T1000 (cell line): ENCODE measurements around the gene ZNF155.
A peak's percentile ranks its signal among the peaks of the same experiment; 100 is the strongest.

Experiments
- DNase-seq: peaks from one replicate; lab custom pipeline; 2025; ENCODE audit warnings: mixed read lengths; lab: John Stamatoyannopoulos, UW

ZNF155 gene

DNA sequence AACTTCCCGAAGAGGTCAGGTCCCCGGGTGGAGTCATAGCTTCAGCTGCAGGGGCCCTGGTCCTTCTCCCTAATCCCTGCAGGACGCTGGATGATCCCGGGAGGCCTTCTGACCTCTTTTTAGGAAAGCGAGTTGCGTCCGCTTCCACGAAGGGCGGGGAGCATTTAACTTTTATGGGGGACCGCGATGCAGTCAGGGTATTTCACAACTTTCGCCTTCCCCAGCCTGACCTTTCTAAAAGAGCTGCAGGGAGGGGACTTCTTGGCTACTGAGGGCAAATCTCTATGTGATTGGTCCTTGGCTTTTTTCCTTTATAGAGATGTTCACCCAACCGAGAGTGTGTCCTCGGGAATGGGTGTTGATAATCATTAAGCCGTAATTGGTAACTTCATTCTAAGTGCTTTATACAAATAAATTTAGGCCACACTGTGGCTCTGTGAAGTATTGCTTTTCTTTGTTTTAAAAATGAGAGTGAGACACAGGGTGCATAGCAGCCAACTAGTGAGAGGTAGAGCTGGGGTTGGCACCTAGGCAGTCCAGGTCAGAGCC, 19.5 kb downstream of the ZNF155 start:
- no peak for DNase-seq

GRCh38 chr19:44005973-44006372, 22.0 kb downstream of the ZNF155 start:
- no peak for DNase-seq

DNA sequence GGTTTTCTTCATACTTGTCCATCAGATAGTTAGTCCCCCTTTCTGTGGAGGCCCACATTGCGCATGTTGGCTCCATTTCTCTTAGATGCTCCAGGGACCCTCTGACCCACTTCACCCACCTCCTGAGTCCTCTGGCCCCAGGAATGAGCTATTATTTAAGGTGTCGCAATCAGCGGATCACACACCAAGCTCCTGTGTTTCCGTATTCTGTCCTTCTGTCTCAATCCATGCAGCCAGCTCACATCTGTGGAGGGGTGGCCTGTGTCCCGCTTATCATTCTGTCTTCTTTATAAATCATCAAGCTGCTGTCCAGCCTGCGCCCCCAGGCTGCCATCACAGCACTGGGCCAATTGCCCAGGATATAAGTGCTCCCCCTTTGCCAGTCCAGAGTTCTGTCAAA, 23.5 kb downstream of the ZNF155 start:
- DNase-seq = no peak

DNA sequence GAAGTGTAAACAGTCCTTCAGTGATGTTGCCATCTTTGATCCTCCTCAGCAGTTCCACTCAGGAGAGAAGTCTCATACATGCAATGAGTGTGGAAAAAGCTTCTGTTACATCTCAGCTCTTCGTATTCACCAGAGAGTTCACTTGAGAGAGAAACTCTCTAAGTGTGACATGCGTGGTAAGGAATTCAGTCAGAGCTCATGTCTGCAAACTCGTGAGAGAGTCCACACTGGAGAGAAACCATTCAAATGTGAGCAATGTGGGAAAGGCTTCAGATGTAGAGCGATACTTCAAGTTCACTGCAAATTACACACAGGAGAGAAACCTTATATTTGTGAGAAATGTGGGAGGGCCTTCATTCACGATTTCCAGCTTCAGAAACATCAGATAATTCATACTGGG, 26.5 kb downstream of the ZNF155 start:
- DNase-seq = no peak

- no peak for DNase-seq
Measured at GRCh38 chr19:44019498-44019897, 35.5 kb downstream of the ZNF155 start.

GRCh38 chr19:44021221-44021620, 37.2 kb downstream of the ZNF155 start:
- DNase-seq = no peak

DNA sequence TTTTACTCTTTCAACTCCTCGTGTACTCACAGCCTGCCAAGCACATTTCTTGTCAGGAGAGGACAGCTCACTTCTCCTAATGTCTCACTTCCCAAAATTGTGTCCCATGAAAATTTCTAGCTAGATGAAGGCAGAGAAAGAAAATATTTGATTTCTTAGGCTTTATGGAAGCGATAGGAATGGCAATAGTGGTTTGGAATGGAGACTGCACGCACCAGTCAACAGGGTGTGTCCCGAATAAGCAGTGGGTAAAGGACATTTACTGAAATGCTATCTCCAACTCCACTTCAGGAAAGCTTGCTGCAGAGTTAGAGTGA, 40.9 kb downstream of the ZNF155 start:
- no peak for DNase-seq

DNA sequence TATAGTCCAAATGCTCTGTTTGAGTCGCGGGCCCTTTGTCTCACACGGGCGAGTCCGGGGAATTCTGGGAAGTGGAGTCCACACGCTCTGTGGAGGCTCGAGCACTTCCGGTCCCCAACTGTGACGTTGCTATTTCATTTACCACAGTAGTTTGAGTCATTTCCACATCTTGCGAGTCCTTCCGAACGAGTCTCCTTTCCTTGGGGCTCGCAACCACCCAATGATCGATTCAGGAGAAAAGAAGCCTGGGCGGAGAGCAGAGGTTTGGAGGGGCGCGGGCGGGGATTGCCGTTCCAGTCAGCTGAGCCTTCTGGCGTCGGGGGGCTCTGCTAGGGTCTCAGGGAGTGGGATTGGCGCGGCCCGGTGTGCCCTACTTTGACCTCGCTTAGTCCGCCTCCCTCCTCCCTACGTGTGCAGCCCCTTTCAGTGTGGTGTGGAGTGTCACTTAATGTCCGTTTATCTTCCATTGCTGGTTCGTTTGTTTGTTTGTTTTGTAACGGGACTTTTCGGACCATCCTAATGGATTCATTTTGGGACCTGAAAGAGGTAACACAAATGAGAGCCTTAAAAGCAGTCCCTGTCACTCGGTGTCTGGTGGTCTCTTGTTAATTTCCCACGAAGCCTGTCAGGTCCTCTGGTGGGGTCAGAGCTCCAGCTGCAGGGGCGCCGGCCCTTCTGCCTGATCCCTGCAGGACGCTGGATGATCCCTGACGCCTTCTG, 41.4 kb downstream of the ZNF155 start, which contains the start of gene ZNF222:
Gene ZNF222, plus strand, starts transcription at position 163 of the 720 bp plus-strand sequence. Its CDS starts 58 bp downstream, at position 221.
- peak; percentile 62 for DNase-seq

GRCh38 chr19:44026622-44027021, 42.6 kb downstream of the ZNF155 start:
- no peak for DNase-seq

GRCh38 chr19:44032001-44032610, 48.1 kb downstream of the ZNF155 start:
- DNase-seq = no peak

- no peak for DNase-seq
Measured at GRCh38 chr19:44042147-44042546, 58.2 kb downstream of the ZNF155 start.
